WTC11 (cell line): ENCODE measurements around the gene MPC1. TPM values are rescaled to one million over a fixed set of nuclear protein-coding genes. Genes with fewer than 3 reads are reported as not detected.

Source experiments
- ATAC-seq: fragments of 200-7000 bp; cut with Tn5 transposase; 2 replicates; pipeline ENCODE4 v1.10.0; 2021; ENCODE audit warnings: mild to moderate bottlenecking, moderate library complexity
- CTCF ChIA-PET: fragments of 300-600 bp; sonication (Branson Sonifier 250); formaldehyde crosslinking; loops from one replicate; lab custom pipeline; 2021; ENCODE audit warnings: antibody characterized with exemption; lab: Charles Lee
- POLR2A ChIA-PET: fragments of 350-600 bp; sonication (Branson Sonifier 250); formaldehyde crosslinking; loops from one replicate; lab custom pipeline; 2021; ENCODE audit warnings: antibody characterized with exemption; lab: Charles Lee
- DNase-seq: peaks from one replicate; pipeline ENCODE4 v3.0.0; 2021; ENCODE audit warnings: low spot score
- H3K27ac Mint-ChIP-seq: 2 replicates; pipeline ENCODE4 v1.8.0; 2021; ENCODE audit warnings: mixed read lengths
- H3K27me3 Mint-ChIP-seq: 2 replicates; pipeline ENCODE4 v1.8.0; 2021; ENCODE audit warnings: low read depth, mild to moderate bottlenecking, moderate library complexity, mixed read lengths
- H3K36me3 Mint-ChIP-seq: 2 replicates; pipeline ENCODE4 v1.8.0; 2021; ENCODE audit warnings: mixed read lengths
- H3K4me1 Mint-ChIP-seq: 2 replicates; pipeline ENCODE4 v1.8.0; 2022; ENCODE audit warnings: mixed read lengths
- H3K4me3 Mint-ChIP-seq: 2 replicates; pipeline ENCODE4 v1.8.0; 2021; ENCODE audit warnings: mild to moderate bottlenecking, moderate library complexity, mixed read lengths
- H3K9me3 Mint-ChIP-seq: 2 replicates; pipeline ENCODE4 v1.8.0; 2021; ENCODE audit warnings: mixed read lengths
- AFF4 ChIP-seq: sonication (generic); formaldehyde crosslinking; IDR thresholded peaks from 2 replicates; pipeline ENCODE4 v1.8.1; 2023; ENCODE audit warnings: mild to moderate bottlenecking, missing genetic modification reagents, borderline replicate concordance
- AR ChIP-seq: fragments of 250-450 bp; sonication (Bioruptor Pico); IDR thresholded peaks from 2 replicates; pipeline ENCODE4 v1.9.0; 2021; ENCODE audit warnings: mild to moderate bottlenecking
- ARID4B ChIP-seq: sonication (generic); formaldehyde crosslinking; IDR thresholded peaks from 2 replicates; pipeline ENCODE4 v1.8.0; 2023; ENCODE audit warnings: missing genetic modification reagents, mild to moderate bottlenecking, borderline replicate concordance
- CBFB ChIP-seq: sonication (generic); formaldehyde crosslinking; IDR thresholded peaks from 2 replicates; pipeline ENCODE4 v1.8.1; 2022; ENCODE audit warnings: mild to moderate bottlenecking, low read depth, missing genetic modification reagents
- GRHL2 ChIP-seq: fragments of 250-450 bp; sonication (Bioruptor Pico); IDR thresholded peaks from 2 replicates; pipeline ENCODE4 v1.8.0; 2022; ENCODE audit warnings: mild to moderate bottlenecking, moderate library complexity; ENCODE audit not compliant: insufficient replicate concordance, severe bottlenecking
- HMGA2 ChIP-seq: fragments of 250-450 bp; sonication (Bioruptor Pico); IDR thresholded peaks from 2 replicates; pipeline ENCODE4 v1.4.0; 2021; ENCODE audit warnings: mild to moderate bottlenecking, moderate library complexity
- MAX ChIP-seq: sonication (generic); formaldehyde crosslinking; IDR thresholded peaks from 2 replicates; pipeline ENCODE4 v1.8.0; 2022; ENCODE audit warnings: mild to moderate bottlenecking, missing genetic modification reagents
- OVOL2 ChIP-seq: fragments of 250-450 bp; sonication (Bioruptor Pico); IDR thresholded peaks from 2 replicates; pipeline ENCODE4 v1.9.0; 2021; ENCODE audit warnings: mild to moderate bottlenecking, borderline replicate concordance
- ZBTB43 ChIP-seq: sonication (generic); formaldehyde crosslinking; IDR thresholded peaks from 2 replicates; pipeline ENCODE4 v1.8.1; 2023; ENCODE audit warnings: mild to moderate bottlenecking, missing genetic modification reagents
- ZNF263 ChIP-seq: sonication (generic); formaldehyde crosslinking; IDR thresholded peaks from 2 replicates; pipeline ENCODE4 v1.8.1; 2022; ENCODE audit warnings: low read depth, mild to moderate bottlenecking, moderate library complexity, missing genetic modification reagents
- ZNF423 ChIP-seq: fragments of 250-450 bp; sonication (Bioruptor Pico); IDR thresholded peaks from 2 replicates; pipeline ENCODE4 v2.1.2; 2022; ENCODE audit warnings: mild to moderate bottlenecking, moderate library complexity
- ZNF532 ChIP-seq: fragments of 250-450 bp; sonication (Bioruptor Pico); IDR thresholded peaks from 2 replicates; pipeline ENCODE4 v1.9.0; 2021; ENCODE audit warnings: mild to moderate bottlenecking, borderline replicate concordance
- total RNA-seq: library from RNA; stranded (reverse); gene quantifications from 3 replicates; pipeline ENCODE4 v1.2.3, GENCODE V29; 2021

MPC1 gene
- total RNA-seq, 1 experiment from 2014 or later: 10.7 TPM

- Mint-ChIP-seq H3K36me3 (peaks cover 31% of the 10 kb centered on the region), H3K27ac (no peak overlapping the region), H3K4me1 (no peaks in the 10 kb centered on the region), H3K4me3 (no peak overlapping the region), H3K27me3 (no peaks in the 10 kb centered on the region), H3K9me3 (peaks cover 6% of the 10 kb centered on the region)
- POLR2A ChIA-PET: no interaction called here
- DNase-seq: no peak
- CTCF ChIA-PET: no interaction called here
- ATAC-seq: no peak
- TF ChIP-seq AR (CRISPR knock-in tag) (no peak), ZNF532 (CRISPR knock-in tag) (no peak), AFF4 (no peak), ZNF263 (CRISPR knock-in tag) (no peak), OVOL2 (CRISPR knock-in tag) (no peak), HMGA2 (CRISPR knock-in tag) (no peak), CBFB (CRISPR knock-in tag) (no peak), ZBTB43 (no peak), MAX (no peak), ZNF423 (CRISPR knock-in tag) (no peak), GRHL2 (CRISPR knock-in tag) (no peak), ARID4B (CRISPR knock-in tag) (no peak)
Observed at GRCh38 chr6:166430269-166430668, 47.5 kb upstream of the MPC1 start.
